ENCODE results near the gene PDE4D. TPM values are rescaled to one million over a fixed set of nuclear protein-coding genes. Genes with fewer than 3 reads are reported as not detected.

PDE4D gene
- total RNA-seq, 1 donor = 12.7 TPM

GRCh38 chr5:59190746-59191145, 702.8 kb downstream of the PDE4D start:
- DNase-seq (ENCODE audit: low read depth) = no peak
- no peak overlapping the region for H3K4me3 ChIP-seq (ENCODE audit: low read depth, low read length)
- TF ChIP-seq, protein P1, sequence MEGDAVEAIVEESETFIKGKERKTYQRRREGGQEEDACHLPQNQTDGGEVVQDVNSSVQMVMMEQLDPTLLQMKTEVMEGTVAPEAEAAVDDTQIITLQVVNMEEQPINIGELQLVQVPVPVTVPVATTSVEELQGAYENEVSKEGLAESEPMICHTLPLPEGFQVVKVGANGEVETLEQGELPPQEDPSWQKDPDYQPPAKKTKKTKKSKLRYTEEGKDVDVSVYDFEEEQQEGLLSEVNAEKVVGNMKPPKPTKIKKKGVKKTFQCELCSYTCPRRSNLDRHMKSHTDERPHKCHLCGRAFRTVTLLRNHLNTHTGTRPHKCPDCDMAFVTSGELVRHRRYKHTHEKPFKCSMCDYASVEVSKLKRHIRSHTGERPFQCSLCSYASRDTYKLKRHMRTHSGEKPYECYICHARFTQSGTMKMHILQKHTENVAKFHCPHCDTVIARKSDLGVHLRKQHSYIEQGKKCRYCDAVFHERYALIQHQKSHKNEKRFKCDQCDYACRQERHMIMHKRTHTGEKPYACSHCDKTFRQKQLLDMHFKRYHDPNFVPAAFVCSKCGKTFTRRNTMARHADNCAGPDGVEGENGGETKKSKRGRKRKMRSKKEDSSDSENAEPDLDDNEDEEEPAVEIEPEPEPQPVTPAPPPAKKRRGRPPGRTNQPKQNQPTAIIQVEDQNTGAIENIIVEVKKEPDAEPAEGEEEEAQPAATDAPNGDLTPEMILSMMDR (IDR thresholded peaks at IDR 0.05; ENCODE audit: insufficient read depth, low read length) = no peak

DNA sequence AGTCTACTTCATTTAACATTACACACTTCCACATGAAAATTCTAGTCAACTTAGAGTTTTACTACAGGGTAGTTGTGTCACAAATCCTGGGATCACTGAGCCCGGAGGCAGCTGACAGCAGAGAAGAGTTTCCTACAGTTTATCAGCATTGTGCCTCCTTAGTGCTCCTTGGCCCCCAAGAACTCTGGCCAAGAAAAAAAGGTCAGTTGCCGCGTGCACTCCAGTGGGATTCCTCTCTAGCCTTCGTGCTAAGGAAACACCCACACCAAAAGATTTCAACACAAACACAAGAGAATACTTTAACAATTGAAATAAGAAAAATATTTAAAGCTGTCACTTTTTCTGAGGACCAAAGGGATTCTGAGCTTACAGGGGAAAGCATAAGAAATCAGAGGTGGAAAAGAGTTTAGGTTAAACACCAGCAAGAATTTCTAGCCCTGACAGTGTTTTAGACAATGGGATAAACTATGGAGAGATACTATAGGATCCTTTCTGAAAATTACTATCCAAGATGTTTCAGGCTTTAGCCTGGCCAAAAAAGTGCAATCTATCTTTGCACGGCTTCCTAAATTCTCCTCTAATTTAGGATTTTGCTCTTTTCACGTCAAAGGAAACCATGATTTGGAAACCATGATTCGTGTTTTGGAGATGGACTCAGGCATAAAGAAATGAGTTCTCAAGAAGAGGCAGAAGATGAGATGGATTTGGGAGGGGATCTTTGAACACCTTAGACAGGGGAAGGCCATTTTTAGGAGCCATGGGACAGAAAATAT, 703.9 kb downstream of the PDE4D start:
- TF ChIP-seq, protein P1 (IDR thresholded peaks at IDR 0.05; ENCODE audit: insufficient read depth, low read length) = no peak

DNA sequence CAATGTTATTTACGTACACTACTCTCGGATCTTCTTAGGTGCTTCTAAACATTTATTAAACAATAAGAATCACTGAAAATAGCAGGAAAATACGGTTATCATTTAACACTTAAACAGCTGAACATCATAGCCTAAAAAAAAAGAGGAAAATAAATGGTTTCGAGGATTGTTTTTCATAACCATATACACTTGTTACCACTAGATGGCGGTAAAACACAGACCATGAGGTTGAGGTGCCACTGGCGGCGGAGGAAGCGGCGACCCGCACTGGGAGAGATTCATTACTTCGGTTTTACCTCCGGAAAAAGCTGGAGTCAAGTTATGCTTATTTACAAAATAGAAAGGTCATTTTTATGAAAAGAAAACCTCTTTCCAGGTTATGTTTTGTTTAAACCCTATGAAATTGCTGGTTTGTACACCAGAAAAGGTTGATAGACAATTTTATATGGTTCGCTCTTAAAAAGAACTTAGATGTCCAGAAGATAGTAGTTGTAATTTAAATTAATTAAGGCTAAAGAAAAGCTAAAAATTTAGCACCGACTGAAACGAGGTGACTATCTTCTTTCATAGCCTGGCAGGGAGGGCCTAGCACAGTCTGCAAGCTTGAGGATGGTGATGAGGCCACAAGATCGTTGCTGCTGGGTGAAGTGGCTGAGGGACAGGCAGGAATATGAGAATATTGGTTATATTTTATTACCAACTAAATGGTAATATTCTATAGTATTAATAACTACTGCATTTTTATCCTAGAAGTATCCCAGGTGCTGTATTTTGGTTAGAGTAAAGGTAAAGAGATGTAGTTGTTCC, 704.9 kb downstream of the PDE4D start:
- no peak overlapping the region for H3K4me3 ChIP-seq (ENCODE audit: low read depth, low read length)
- TF ChIP-seq, protein P1 (IDR thresholded peaks at IDR 0.05; ENCODE audit: insufficient read depth, low read length) = peak; percentile 60
- peak; percentile 75 for DNase-seq (ENCODE audit: low read depth)

More for the DNA sequence above, 703.9 kb downstream of the PDE4D start:
- no peak for DNase-seq (ENCODE audit: low read depth)
- H3K4me3 ChIP-seq (ENCODE audit: low read depth, low read length) = no peak overlapping the region

DNA sequence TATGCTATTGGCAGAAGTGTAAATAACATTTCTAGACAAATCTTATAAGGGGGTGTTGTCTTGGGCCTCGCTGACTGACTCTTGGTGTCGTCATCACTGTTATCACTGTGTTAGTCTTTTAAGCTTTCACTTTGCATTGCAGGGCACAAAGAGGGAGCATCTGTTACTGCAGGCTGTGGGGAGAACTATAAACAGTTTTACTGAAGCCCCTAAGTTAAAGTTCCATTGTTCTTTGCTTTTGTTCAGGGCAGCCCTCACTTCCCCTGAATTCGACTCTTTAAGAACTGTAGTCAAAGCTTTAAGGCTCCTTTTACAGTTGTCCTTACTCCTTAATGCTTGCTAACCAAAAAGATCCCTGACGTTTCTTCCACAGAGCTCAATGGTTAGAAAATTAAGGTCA, 705.7 kb downstream of the PDE4D start:
- no peak overlapping the region for H3K4me3 ChIP-seq (ENCODE audit: low read depth, low read length)
- peak; percentile 53 for DNase-seq (ENCODE audit: low read depth)
- TF ChIP-seq, protein P1 (IDR thresholded peaks at IDR 0.05; ENCODE audit: insufficient read depth, low read length) = no peak

- DNase-seq (ENCODE audit: low read depth) = no peak
- no peak overlapping the region for H3K4me3 ChIP-seq (ENCODE audit: low read depth, low read length)
- TF ChIP-seq, protein P1 (IDR thresholded peaks at IDR 0.05; ENCODE audit: insufficient read depth, low read length) = no peak
Observed at GRCh38 chr5:59186623-59187022, 706.9 kb downstream of the PDE4D start.

GRCh38 chr5:59185757-59186385, 707.7 kb downstream of the PDE4D start:
- no peak overlapping the region for H3K4me3 ChIP-seq (ENCODE audit: low read depth, low read length)
- TF ChIP-seq, protein P1 (IDR thresholded peaks at IDR 0.05; ENCODE audit: insufficient read depth, low read length) = no peak
- no peak for DNase-seq (ENCODE audit: low read depth)

Data from fibroblast of the aortic adventitia (primary cell).